PC-3 (cell line): ENCODE data around the gene PACRG. TPM values are rescaled to one million over a fixed set of nuclear protein-coding genes. Genes with fewer than 3 reads are reported as not detected.

Experiments used
- ATAC-seq: fragments of 200-7000 bp; cut with Tn5 transposase; 2 replicates; pipeline ENCODE4 v1.9.1; 2020; ENCODE audit warnings: mild to moderate bottlenecking, moderate library complexity
- BruUV-seq: library from RNA; stranded (reverse); fragments of 400-500 nt; replicated peaks from 2 replicates; lab custom pipeline; 2021; lab: Mats Ljungman, UMichigan
- CTCF ChIA-PET: fragments of 300-600 bp; sonication (Branson Sonifier 250); formaldehyde crosslinking; loops from one replicate; lab custom pipeline; 2022; ENCODE audit warnings: antibody characterized with exemption; lab: Charles Lee
- POLR2A ChIA-PET: fragments of 300-600 bp; sonication (Branson Sonifier 250); formaldehyde crosslinking; loops from one replicate; lab custom pipeline; 2022; ENCODE audit warnings: antibody characterized with exemption; ENCODE audit not compliant: unreplicated experiment; lab: Charles Lee
- DNase-seq: peaks from one replicate; pipeline ENCODE4 v3.0.0-alpha.2; 2015
- H2AFZ ChIP-seq: fragments of 300-600 bp; sonication (generic); 2 replicates; pipeline ENCODE4 v1.6.0; 2016; ENCODE audit warnings: antibody characterized with exemption, low read length
- H3F3A ChIP-seq: fragments of 300-600 bp; sonication (generic); one replicate; pipeline ENCODE4 v1.6.0; 2017; ENCODE audit warnings: antibody characterized with exemption, low read length, control low read depth, mild to moderate bottlenecking; ENCODE audit not compliant: unreplicated experiment
- H3K27ac ChIP-seq: fragments of 300-600 bp; sonication (generic); 2 replicates; pipeline ENCODE4 v1.5.1; 2016; ENCODE audit warnings: mild to moderate bottlenecking, low read length
- H3K27me3 ChIP-seq: fragments of 300-600 bp; sonication (generic); 2 replicates; pipeline ENCODE4 v1.6.1; 2016; ENCODE audit warnings: low read length, mixed read lengths
- H3K36me3 ChIP-seq: fragments of 300-600 bp; sonication (generic); 2 replicates; pipeline ENCODE4 v1.6.1; 2016; ENCODE audit warnings: low read depth, mixed run types, low read length, mixed read lengths
- H3K4me1 ChIP-seq: fragments of 300-600 bp; sonication (generic); 2 replicates; pipeline ENCODE4 v1.5.1; 2016; ENCODE audit warnings: low read length; ENCODE audit not compliant: insufficient read depth
- H3K4me2 ChIP-seq: fragments of 300-600 bp; sonication (generic); 2 replicates; pipeline ENCODE4 v1.6.0; 2016; ENCODE audit warnings: low read length
- H3K4me3 ChIP-seq: fragments of 300-600 bp; sonication (generic); 2 replicates; pipeline ENCODE4 v1.5.1; 2016; ENCODE audit warnings: mild to moderate bottlenecking, low read length, mixed read lengths
- H3K79me2 ChIP-seq: fragments of 300-600 bp; sonication (generic); 2 replicates; pipeline ENCODE4 v1.6.1; 2017; ENCODE audit warnings: low read length, mixed read lengths
- H3K9ac ChIP-seq: fragments of 300-600 bp; sonication (generic); 2 replicates; pipeline ENCODE4 v1.6.0; 2016; ENCODE audit warnings: mild to moderate bottlenecking, low read length
- H3K9me2 ChIP-seq: fragments of 300-600 bp; sonication (generic); replicated peaks from 2 replicates; pipeline ENCODE4 v1.6.1; 2016; ENCODE audit warnings: mixed run types, low read length, mixed read lengths
- H3K9me3 ChIP-seq: fragments of 300-600 bp; sonication (generic); 2 replicates; pipeline ENCODE4 v1.6.1; 2016; ENCODE audit warnings: low read length, mixed read lengths
- H4K20me1 ChIP-seq: fragments of 300-600 bp; sonication (generic); 2 replicates; pipeline ENCODE4 v1.6.1; 2016; ENCODE audit warnings: low read length, mixed read lengths
- CTCF ChIP-seq: fragments of 300-600 bp; sonication (generic); conservative IDR thresholded peaks from 2 replicates; pipeline ENCODE4 v1.5.1; 2017; ENCODE audit warnings: antibody characterized with exemption, low read depth, mild to moderate bottlenecking, low read length
- EZH2 ChIP-seq: fragments of 300-600 bp; sonication (generic); IDR thresholded peaks from one replicate; pipeline ENCODE4 v1.6.1; 2017; ENCODE audit warnings: antibody characterized with exemption, mild to moderate bottlenecking, low read length; ENCODE audit not compliant: unreplicated experiment
- EZH2phosphoT487 ChIP-seq: fragments of 300-600 bp; sonication (generic); IDR thresholded peaks from 2 replicates; pipeline ENCODE4 v1.6.1; 2018; ENCODE audit warnings: mild to moderate bottlenecking, antibody characterized with exemption, low read length, borderline replicate concordance
- intact Hi-C: fragments of 100-400 bp; cut with micrococcal nuclease; formaldehyde crosslinking; loops from 2 replicates; pipeline ENCODE4 v1.9.0; 2023
- total RNA-seq: library from RNA; depleted of rRNA; stranded (reverse); fragments of >200 nt; gene quantifications from 2 replicates; pipeline ENCODE4 v1.2.3, GENCODE V29; 2014

PACRG gene
- total RNA-seq, 1 experiment from 2014 or later, result not detected

GRCh38 chr6:163048345-163048744 is 320.6 kb downstream of the PACRG start:
- no TSS peak for BruUV-seq
- Histone ChIP-seq H3K4me3 (no peak overlapping the region), H3K36me3 (no peaks in the 10 kb centered on the region), H3K9me2 (no peaks in the 10 kb centered on the region), H3K79me2 (no peaks in the 10 kb centered on the region), H3K27ac (no peak overlapping the region), H2AFZ (no peak overlapping the region), H3K4me2 (no peak overlapping the region), H3K4me1 (no peaks in the 10 kb centered on the region), H4K20me1 (no peaks in the 10 kb centered on the region), H3K27me3 (peaks cover 32% of the 10 kb centered on the region), H3K9ac (no peak overlapping the region), H3K9me3 (no peaks in the 10 kb centered on the region), H3F3A (no peaks in the 10 kb centered on the region)
- DNase-seq, result no peak
- CTCF ChIA-PET, result no interaction called here
- POLR2A ChIA-PET, result no interaction called here
- intact Hi-C loops, result no loop called here
- no peak for ATAC-seq
- no peak for TF ChIP-seq EZH2
- TF ChIP-seq CTCF, result no peak

DNA sequence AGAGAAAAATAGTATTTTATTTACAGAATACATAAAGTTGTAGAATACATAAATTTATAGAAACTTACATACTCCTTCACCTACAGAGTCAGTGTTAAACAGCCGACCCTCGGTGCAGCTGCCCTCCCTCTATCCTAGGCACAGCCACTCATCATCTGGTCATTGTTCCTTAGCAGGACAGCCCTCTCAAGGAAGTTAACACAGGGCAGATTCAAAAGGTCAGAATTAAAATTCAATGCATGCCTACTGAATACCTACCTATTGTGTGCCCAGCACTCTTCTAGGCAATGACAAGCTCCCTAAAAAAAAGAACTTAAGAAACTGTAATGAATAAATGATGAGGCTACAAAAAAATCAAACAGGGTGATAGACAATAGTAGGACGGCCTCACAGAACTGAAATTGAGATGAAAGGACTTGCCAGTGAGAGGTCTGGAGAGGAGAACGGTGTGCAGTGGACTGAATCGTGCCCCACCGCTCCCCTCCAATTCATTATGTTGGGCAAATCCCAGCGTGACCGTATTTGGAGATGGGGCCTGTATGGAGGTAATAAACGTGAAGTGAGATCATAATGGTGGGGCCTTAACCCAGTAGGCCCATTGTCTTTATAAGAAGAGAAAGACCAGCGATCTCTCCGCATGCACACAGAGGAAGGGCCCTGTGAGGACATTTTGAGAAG is 326.0 kb downstream of the PACRG start:
- intact Hi-C loops, result no loop called here
- Histone ChIP-seq H3K79me2 (no peaks in the 10 kb centered on the region), H3K9me3 (no peaks in the 10 kb centered on the region), H3K4me3 (no peak overlapping the region), H4K20me1 (no peaks in the 10 kb centered on the region), H3K4me1 (no peaks in the 10 kb centered on the region), H3K36me3 (no peaks in the 10 kb centered on the region), H3K9ac (no peak overlapping the region), H3F3A (no peaks in the 10 kb centered on the region), H2AFZ (no peak overlapping the region), H3K4me2 (no peak overlapping the region), H3K27ac (no peak overlapping the region), H3K9me2 (no peaks in the 10 kb centered on the region), H3K27me3 (peaks cover 17% of the 10 kb centered on the region)
- DNase-seq, result no peak
- no TSS peak for BruUV-seq
- CTCF ChIA-PET, result no interaction called here
- ATAC-seq, result no peak
- POLR2A ChIA-PET, result no interaction called here
- TF ChIP-seq CTCF (no peak), EZH2 (no peak), EZH2phosphoT487 (no peak)

- CTCF ChIA-PET, result no interaction called here
- H3K36me3 ChIP-seq, result no peaks in the 10 kb centered on the region
- no peaks in the 10 kb centered on the region for H3K9me2 ChIP-seq
- no peak overlapping the region for H2AFZ ChIP-seq
- no peaks in the 10 kb centered on the region for H3K9me3 ChIP-seq
- H3K4me1 ChIP-seq, result no peaks in the 10 kb centered on the region
- H3K9ac ChIP-seq, result no peak overlapping the region
- no peaks in the 10 kb centered on the region for H3F3A ChIP-seq
- POLR2A ChIA-PET, result no interaction called here
- peaks cover 17% of the 10 kb centered on the region for H3K27me3 ChIP-seq
- H4K20me1 ChIP-seq, result no peaks in the 10 kb centered on the region
- no peaks in the 10 kb centered on the region for H3K79me2 ChIP-seq
- intact Hi-C loops, result no loop called here
- no peak for TF ChIP-seq EZH2phosphoT487
- TF ChIP-seq EZH2, result no peak
- TF ChIP-seq CTCF, result no peak
- BruUV-seq, result no TSS peak
- H3K27ac ChIP-seq, result no peak overlapping the region
- H3K4me2 ChIP-seq, result no peak overlapping the region
- ATAC-seq (no peak), DNase-seq (no peak)
- no peak overlapping the region for H3K4me3 ChIP-seq
These were observed 326.9 kb downstream of the PACRG start for GRCh38 chr6:163054641-163055040.
